Central memory CD8-positive, alpha-beta T cell (primary cell): ENCODE measurements around the gene HOXC9.

Source experiments
- ATAC-seq: fragments of 150-1000 bp; cut with Tn5 transposase; replicated peaks from 2 replicates; pipeline ENCODE4 v1.10.0; 2022; ENCODE audit warnings: mild to moderate bottlenecking, moderate FRiP score, moderate number of reproducible peaks; ENCODE audit not compliant: poor library complexity, severe bottlenecking; ENCODE audit errors: extremely low read depth
- DNase-seq, 2 donors: peaks; one replicate each; pipeline ENCODE4 v3.0.0; 2021; ENCODE audit warnings: low spot score in 2 of 2
- H3K27ac Mint-ChIP-seq: one replicate; pipeline ENCODE4 v1.8.0; 2022; ENCODE audit warnings: low read depth, mild to moderate bottlenecking, moderate library complexity, mixed read lengths
- H3K27me3 Mint-ChIP-seq: one replicate; pipeline ENCODE4 v1.8.0; 2022; ENCODE audit warnings: mixed read lengths
- H3K36me3 Mint-ChIP-seq: one replicate; pipeline ENCODE4 v1.8.0; 2022; ENCODE audit warnings: mild to moderate bottlenecking, moderate library complexity, mixed read lengths; ENCODE audit not compliant: insufficient read depth
- H3K4me1 Mint-ChIP-seq: one replicate; pipeline ENCODE4 v1.8.0; 2022; ENCODE audit warnings: mixed read lengths
- H3K4me3 Mint-ChIP-seq: one replicate; pipeline ENCODE4 v1.8.0; 2022; ENCODE audit warnings: mild to moderate bottlenecking, moderate library complexity, mixed read lengths
- H3K9me3 Mint-ChIP-seq: one replicate; pipeline ENCODE4 v1.8.0; 2022; ENCODE audit warnings: mixed read lengths

HOXC9 gene

GRCh38 chr12:54005853-54006558 lies 6.0 kb downstream of the HOXC9 start:
- Mint-ChIP-seq H3K27ac (peak overlapping the region; percentile 32), H3K4me1 (peaks cover 35% of the 10 kb centered on the region), H3K9me3 (no peaks in the 10 kb centered on the region), H3K4me3 (peak overlapping the region; percentile 77), H3K27me3 (peaks cover 100% of the 10 kb centered on the region), H3K36me3 (peaks cover 25% of the 10 kb centered on the region)
- DNase-seq (peak; percentile 76 to 92), ATAC-seq (peak; percentile 70)

DNA sequence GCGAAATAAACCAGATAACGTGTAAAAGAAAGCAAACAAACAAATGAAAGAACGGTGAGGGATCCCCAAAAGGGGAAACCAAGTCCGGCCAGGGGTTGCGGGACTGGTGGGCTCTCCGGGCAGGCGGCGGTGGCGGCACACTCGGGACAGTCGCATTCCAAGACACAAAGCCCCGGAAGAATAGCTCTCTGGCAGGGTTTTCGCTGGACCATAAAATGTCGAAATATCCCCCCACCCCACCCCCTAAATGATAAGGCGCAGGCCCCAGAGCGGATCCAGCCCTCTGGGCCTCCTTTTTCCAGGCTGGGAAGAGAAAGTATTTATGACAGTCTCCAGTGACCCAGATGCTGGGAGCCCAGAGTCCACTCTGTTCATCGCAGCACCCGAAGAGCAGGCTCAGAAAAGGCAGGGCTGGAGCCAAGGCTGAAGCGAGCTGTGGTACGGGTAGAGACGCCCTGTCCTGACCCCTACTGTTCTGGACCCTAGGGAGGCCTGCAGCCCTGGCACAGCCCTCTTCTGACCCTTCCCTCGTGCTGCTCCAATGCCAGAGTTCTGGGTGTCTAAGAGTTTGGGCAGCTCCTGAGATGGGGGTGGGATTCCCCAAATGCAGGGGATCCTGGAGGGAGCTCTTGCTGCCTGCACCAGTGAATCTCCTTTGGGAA lies 6.7 kb downstream of the HOXC9 start:
- DNase-seq = no peak
- Mint-ChIP-seq H3K9me3 (no peaks in the 10 kb centered on the region), H3K4me3 (peak overlapping the region; percentile 77), H3K4me1 (peaks cover 42% of the 10 kb centered on the region), H3K27me3 (peaks cover 100% of the 10 kb centered on the region), H3K27ac (peak overlapping the region; percentile 32), H3K36me3 (peaks cover 20% of the 10 kb centered on the region)
- ATAC-seq = no peak

- no peak overlapping the region for H3K27ac Mint-ChIP-seq
- peaks cover 100% of the 10 kb centered on the region for H3K27me3 Mint-ChIP-seq
- no peak for ATAC-seq
- peak overlapping the region; percentile 68 for H3K4me3 Mint-ChIP-seq
- no peaks in the 10 kb centered on the region for H3K9me3 Mint-ChIP-seq
- DNase-seq = no peak
- H3K36me3 Mint-ChIP-seq = peaks cover 20% of the 10 kb centered on the region
- H3K4me1 Mint-ChIP-seq = peaks cover 40% of the 10 kb centered on the region
Observed at GRCh38 chr12:54007538-54008259, 7.7 kb downstream of the HOXC9 start.

- Mint-ChIP-seq H3K4me1 (peaks cover 40% of the 10 kb centered on the region), H3K36me3 (peaks cover 20% of the 10 kb centered on the region), H3K27ac (no peak overlapping the region), H3K27me3 (peaks cover 100% of the 10 kb centered on the region), H3K9me3 (no peaks in the 10 kb centered on the region), H3K4me3 (peak overlapping the region; percentile 68)
- no peak for ATAC-seq
- no peak for DNase-seq
Observed at GRCh38 chr12:54008260-54008552, 8.2 kb downstream of the HOXC9 start.

DNA sequence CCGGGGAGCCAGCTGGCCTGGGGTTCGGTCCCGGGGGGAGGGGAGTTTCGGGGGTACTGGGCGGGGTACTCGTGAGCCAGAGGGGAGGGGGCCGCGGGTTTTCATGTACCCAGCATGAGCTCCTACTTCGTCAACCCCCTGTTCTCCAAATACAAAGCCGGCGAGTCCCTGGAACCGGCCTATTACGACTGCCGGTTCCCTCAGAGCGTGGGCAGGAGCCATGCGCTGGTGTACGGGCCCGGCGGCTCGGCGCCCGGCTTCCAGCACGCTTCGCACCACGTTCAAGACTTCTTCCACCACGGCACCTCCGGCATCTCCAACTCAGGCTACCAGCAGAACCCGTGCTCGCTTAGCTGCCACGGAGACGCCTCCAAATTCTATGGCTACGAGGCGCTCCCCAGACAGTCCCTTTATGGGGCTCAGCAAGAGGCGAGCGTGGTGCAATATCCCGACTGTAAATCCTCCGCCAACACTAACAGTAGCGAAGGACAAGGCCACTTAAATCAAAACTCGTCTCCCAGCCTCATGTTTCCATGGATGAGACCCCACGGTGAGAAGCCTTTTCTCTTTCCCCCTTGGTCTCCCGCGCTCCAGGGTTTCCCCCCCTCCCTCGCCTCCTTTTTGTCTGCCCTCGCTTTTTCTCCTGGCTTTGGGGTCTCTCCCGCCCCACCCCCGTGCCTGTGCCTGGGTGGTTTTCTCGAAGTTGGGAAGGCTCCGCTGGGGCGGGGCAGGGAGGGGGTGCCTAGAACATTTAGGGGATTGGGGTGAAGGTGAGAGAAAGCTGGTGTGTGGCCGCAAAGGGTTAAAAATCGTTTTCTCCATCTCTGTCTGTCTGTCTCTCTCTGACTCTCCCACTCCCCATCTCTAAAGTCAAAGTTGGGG lies 9.5 kb downstream of the HOXC9 start:
- Mint-ChIP-seq H3K4me3 (peak overlapping the region; percentile 68), H3K4me1 (peaks cover 40% of the 10 kb centered on the region), H3K9me3 (no peaks in the 10 kb centered on the region), H3K27ac (peak overlapping the region; percentile 87), H3K27me3 (peaks cover 100% of the 10 kb centered on the region), H3K36me3 (peaks cover 24% of the 10 kb centered on the region)
- ATAC-seq = peak; percentile 33
- no peak for DNase-seq

GRCh38 chr12:54010053-54010971 lies 10.4 kb downstream of the HOXC9 start:
- Mint-ChIP-seq H3K4me3 (peak overlapping the region; percentile 68), H3K27me3 (peaks cover 100% of the 10 kb centered on the region), H3K36me3 (peaks cover 27% of the 10 kb centered on the region), H3K4me1 (peaks cover 46% of the 10 kb centered on the region), H3K27ac (no peak overlapping the region), H3K9me3 (no peaks in the 10 kb centered on the region)
- ATAC-seq (no peak), DNase-seq (no peak)

GRCh38 chr12:54010972-54011664 lies 11.2 kb downstream of the HOXC9 start:
- Mint-ChIP-seq H3K27ac (no peak overlapping the region), H3K36me3 (peaks cover 22% of the 10 kb centered on the region), H3K4me3 (peak overlapping the region; percentile 4), H3K4me1 (peaks cover 40% of the 10 kb centered on the region), H3K9me3 (no peaks in the 10 kb centered on the region), H3K27me3 (peaks cover 95% of the 10 kb centered on the region)
- ATAC-seq = no peak
- DNase-seq = no peak

- ATAC-seq (no peak), DNase-seq (no peak)
- Mint-ChIP-seq H3K27ac (no peak overlapping the region), H3K9me3 (no peaks in the 10 kb centered on the region), H3K4me3 (no peak overlapping the region), H3K27me3 (peaks cover 88% of the 10 kb centered on the region), H3K36me3 (peaks cover 19% of the 10 kb centered on the region), H3K4me1 (peaks cover 36% of the 10 kb centered on the region)
Observed at GRCh38 chr12:54011665-54012532, 11.9 kb downstream of the HOXC9 start.

- H3K4me3 Mint-ChIP-seq = no peak overlapping the region
- ATAC-seq = no peak
- H3K9me3 Mint-ChIP-seq = no peaks in the 10 kb centered on the region
- no peak for DNase-seq
- peaks cover 45% of the 10 kb centered on the region for H3K4me1 Mint-ChIP-seq
- H3K36me3 Mint-ChIP-seq = peaks cover 22% of the 10 kb centered on the region
- no peak overlapping the region for H3K27ac Mint-ChIP-seq
- H3K27me3 Mint-ChIP-seq = peaks cover 78% of the 10 kb centered on the region
Observed at GRCh38 chr12:54012631-54013409, 12.9 kb downstream of the HOXC9 start.

DNA sequence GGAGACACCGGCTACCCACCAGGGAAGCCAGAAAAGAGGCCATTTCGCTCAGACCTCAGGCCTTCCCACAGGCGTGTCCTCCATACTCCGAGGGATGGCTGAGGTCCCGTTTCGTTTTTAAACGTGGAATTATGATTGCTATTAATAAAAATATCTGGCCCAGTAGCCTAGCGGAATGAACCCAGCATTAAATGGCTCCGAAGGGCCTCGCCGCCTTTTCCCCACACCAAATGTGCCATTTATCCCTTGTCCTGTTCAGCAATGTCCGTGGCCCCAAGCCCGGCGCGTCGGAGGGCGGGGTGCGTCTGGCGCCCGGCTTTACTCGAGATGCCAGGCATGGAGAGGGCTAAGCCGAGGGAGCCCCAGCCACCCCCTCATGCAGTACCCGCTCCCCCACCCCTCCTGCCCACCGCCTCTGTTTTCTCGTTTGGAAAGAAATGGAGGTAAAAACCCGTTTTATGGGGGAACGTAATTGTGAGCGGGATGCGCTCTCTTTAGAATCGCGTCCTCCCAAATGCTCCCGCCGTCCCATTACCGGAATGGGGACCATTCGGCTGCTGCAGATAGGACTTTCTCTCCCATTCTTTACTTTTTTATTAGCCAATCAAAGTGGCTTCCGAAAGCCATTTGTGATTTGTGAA lies 14.5 kb downstream of the HOXC9 start:
- peaks cover 15% of the 10 kb centered on the region for H3K36me3 Mint-ChIP-seq
- H3K27ac Mint-ChIP-seq = peak overlapping the region; percentile 93
- H3K9me3 Mint-ChIP-seq = no peaks in the 10 kb centered on the region
- H3K4me3 Mint-ChIP-seq = peak overlapping the region; percentile 20
- ATAC-seq = no peak
- peaks cover 42% of the 10 kb centered on the region for H3K4me1 Mint-ChIP-seq
- no peak for DNase-seq
- peaks cover 62% of the 10 kb centered on the region for H3K27me3 Mint-ChIP-seq
